Activated CD4-positive, CD25-positive, alpha-beta regulatory T cell treated with anti-CD3 and anti-CD28 coated beads, Interleukin-2, amount 50 U/mL, for 72 hours (primary cell): Measurements from ENCODE around the gene PIK3R1.
A peak's percentile ranks its signal among the peaks of the same experiment; 100 is the strongest.

ENCODE experiments used
- DNase-seq: peaks from one replicate; pipeline ENCODE4 v3.0.0; 2021

The PIK3R1 gene

GRCh38 chr5:68303754-68304420 is 88.3 kb downstream of the PIK3R1 start:
- DNase-seq: no peak

- no peak for DNase-seq
Measured at GRCh38 chr5:68304421-68305052, 89.0 kb downstream of the PIK3R1 start.

DNA sequence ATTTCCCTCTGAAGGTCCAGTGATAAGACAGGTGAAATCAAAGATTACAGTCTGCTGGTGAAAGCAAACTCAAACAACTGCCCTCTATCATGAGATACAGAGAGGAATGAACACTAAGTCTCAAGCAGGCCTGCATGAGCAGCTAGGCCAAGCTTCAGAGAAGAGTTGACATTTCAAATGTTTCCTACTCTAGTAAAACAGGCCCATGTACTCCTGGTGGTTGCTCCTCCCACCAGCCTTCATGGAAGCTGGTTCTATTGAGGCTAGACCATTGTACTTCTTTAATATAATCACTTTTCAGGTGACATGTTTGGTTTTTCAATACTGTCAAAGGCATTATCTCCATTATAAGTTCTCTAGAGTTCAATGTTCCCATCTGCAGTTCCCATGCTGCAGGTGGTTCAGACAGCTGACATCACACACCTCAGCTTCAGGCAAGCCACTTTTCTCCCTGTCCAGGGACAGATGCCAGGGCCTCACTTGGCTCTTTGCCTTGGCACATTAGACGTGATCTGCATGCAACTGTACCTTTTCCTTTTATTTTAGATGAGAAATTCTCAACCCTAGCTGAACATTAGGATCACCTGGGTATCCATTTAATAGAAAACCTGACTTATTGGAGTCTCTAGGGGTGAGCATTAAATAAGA is 89.8 kb downstream of the PIK3R1 start:
- DNase-seq: no peak

- DNase-seq: no peak
Measured at GRCh38 chr5:68306361-68307014, 90.9 kb downstream of the PIK3R1 start.

DNA sequence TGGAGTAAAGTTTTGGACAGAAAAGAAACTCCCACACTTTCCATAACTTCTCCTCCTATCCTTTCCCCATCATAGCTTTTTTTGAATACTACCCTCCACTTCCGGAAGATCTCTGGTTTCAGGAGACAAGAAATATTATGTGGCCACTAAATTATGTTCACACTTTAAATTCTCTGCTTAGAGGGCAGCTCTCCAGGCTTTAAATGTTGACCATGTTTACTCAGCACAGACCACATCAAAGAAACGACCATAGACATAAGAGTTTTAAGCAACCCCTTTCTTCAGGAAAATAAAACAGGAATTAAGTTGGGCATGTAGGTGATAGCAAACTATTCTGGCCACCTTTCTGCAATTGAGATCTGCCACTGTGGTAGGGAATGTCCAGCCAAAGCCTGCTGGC is 97.8 kb downstream of the PIK3R1 start:
- DNase-seq: no peak

GRCh38 chr5:68314465-68314864 is 98.9 kb downstream of the PIK3R1 start:
- DNase-seq: no peak

- peak; percentile 59 for DNase-seq
Measured at GRCh38 chr5:68315679-68316271, 100.2 kb downstream of the PIK3R1 start.

DNA sequence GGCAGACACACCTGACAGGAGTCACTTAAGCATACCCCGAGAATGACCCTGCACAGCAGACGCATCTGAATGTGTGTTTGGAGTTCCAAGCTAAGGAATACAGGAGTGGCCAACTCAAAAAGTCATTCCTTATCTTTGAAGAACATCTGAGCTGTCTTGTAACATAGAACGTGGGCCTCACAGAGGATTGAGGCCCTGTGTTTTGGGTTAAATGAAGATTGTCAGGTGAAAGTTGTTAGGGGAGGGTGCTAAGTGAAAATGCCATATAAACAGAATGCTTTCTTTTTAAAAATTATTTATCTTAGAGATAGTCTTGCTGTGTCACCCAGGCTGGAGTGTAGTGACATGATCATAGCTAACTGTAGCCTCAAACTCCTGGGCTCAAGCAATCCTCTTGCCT is 100.9 kb downstream of the PIK3R1 start:
- no peak for DNase-seq

DNA sequence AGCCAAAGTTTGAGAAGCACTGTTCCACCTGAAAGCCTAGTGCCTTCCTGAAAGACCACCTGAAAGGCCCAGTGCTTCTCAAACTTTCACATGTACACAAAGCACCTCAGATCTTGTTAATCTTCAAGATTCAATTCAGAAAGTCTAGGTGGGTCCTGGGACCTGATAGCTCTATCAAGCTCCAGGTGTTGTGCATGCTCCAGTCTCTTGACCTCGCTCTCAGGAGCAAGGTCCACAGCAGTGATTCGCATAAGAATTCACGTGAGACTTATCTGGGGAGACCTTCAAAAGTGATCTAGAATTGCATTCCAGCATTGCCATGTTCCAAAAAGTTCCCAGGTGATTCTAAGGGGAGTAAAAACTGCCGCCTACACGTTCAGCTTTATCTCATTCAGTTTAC is 102.1 kb downstream of the PIK3R1 start:
- DNase-seq: no peak

- DNase-seq: no peak
Measured at GRCh38 chr5:68318955-68319705, 103.6 kb downstream of the PIK3R1 start.

DNA sequence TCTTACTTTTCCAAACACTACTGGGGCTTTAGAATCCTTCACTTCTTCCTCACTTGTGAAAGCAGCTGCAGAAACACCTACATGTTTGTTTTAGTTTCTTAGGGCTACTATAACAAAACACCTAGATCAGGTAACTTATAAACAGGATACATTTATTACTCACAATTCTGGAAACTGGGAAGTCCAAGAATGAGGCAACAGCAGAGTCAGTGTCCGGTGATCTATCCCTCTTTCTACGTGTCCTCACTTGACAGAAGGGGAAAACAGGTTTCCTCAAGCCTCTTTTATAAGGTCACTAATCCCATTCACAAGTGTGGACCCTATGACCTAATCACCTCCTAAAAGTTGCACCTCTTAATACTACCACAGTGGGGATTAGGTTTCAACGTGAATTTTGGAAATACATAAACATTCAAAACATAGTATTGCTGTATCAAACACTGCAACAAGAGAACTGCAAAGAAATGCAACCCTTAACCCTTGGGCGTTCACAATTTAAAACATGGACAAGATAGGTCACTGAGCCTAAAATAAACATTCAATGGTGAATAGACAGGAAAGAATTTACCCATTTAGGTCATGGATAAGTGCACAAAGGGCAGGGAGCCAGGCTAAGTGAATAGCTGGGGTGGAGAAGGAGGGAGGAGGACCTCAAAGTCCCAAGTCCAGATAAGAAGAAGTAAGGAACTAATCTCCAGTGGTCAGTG is 104.3 kb downstream of the PIK3R1 start:
- DNase-seq: no peak

DNA sequence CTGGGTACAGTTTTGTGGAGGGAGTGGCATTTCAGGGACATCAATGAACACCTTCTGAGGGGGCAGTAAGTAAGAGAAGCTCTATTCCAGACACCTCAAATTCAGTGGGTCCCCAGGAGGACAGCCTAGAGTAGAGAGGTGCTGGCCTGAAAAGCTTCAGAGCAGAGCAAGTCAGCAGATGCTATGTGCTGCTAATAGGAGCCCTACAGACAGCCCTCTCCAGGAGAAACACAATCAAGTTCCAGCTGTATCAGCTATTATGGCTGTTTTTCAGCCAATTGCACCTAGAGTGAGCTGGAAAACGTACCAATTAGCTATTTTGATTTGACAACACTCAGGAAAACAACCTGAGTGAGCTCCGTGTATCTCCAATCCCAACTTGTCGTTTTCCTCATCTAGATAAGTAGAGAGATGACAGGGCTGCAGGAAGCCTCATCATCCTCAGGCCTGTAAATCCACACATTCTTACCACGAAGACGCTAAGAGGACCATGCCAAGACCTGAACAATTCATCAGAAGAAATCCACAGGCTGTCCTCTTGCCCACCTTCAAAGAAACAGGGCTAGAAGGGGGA is 104.9 kb downstream of the PIK3R1 start:
- DNase-seq: no peak

DNA sequence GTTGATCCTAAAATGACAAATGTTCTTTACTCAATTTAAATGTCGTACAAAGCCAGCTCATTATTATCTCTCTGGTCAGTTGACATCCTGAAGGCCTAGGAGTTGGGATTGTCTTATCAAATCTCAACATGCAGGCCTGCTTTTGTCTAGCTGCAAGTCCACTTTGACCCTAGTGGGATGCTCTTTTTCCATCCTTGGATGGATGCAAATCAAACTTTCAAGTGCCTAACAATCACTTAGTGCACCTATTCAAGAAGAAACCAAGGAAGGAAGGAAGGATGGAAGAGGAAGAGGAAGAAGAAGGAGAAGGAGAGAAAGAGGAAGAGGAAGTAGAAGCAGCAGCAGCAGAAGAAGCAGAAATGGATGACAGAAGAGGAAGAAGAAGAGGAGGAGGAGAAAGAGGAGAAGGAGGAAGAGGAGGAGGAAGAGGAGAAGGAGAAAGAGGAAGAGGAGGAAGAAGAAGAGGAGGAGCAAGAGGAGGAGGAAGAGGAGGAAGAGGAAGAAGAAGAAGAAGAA is 109.6 kb downstream of the PIK3R1 start:
- no peak for DNase-seq

GRCh38 chr5:68329554-68330255 is 114.1 kb downstream of the PIK3R1 start:
- DNase-seq: no peak

- DNase-seq: no peak
Measured at GRCh38 chr5:68330574-68330973, 115.0 kb downstream of the PIK3R1 start.

- no peak for DNase-seq
Measured at GRCh38 chr5:68331192-68332079, 115.9 kb downstream of the PIK3R1 start.

DNA sequence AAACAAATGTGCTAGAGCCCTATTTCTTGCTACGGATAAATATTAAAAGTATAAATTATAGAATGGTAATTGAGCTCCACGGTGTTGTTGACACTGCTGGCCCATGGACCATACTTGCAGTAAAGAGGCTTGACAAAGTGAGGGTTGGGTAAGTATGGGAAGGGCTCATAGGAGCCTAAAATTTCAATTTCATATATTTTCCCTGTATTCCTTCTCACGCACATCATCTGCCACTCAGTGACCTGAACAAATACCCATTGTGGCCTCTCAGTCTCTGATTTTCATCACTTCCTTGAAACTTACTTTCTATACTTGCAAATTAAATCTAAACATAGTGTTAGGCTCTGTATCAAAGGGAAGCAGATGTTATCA is 116.5 kb downstream of the PIK3R1 start:
- no peak for DNase-seq

GRCh38 chr5:68332556-68332955 is 117.0 kb downstream of the PIK3R1 start:
- no peak for DNase-seq

GRCh38 chr5:68333649-68334552 is 118.3 kb downstream of the PIK3R1 start:
- no peak for DNase-seq
